ENCODE results near the gene SLC6A20. TPM values are rescaled to one million over a fixed set of nuclear protein-coding genes. Genes with fewer than 3 reads are reported as not detected.

SLC6A20 gene, protein sequence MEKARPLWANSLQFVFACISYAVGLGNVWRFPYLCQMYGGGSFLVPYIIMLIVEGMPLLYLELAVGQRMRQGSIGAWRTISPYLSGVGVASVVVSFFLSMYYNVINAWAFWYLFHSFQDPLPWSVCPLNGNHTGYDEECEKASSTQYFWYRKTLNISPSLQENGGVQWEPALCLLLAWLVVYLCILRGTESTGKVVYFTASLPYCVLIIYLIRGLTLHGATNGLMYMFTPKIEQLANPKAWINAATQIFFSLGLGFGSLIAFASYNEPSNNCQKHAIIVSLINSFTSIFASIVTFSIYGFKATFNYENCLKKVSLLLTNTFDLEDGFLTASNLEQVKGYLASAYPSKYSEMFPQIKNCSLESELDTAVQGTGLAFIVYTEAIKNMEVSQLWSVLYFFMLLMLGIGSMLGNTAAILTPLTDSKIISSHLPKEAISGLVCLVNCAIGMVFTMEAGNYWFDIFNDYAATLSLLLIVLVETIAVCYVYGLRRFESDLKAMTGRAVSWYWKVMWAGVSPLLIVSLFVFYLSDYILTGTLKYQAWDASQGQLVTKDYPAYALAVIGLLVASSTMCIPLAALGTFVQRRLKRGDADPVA
- not detected in 3 replicates for total RNA-seq
- long read RNA-seq = 0 reads

GRCh38 chr3:45795882-45796765, at the start of gene SLC6A20:
Gene SLC6A20, minus strand, starts transcription at chr3:45796536. Its CDS starts 117 bp downstream, at chr3:45796419.
- Mint-ChIP-seq H3K4me3 (ENCODE audit: unreplicated experiment) (peak within 1 kb of the TSS; percentile 60), H3K36me3 (ENCODE audit: low read depth) (no peaks in the 10 kb centered on the region), H3K27ac (ENCODE audit: unreplicated experiment) (no peak within 1 kb of the TSS), H3K4me1 (ENCODE audit: low read depth) (peaks cover 3% of the 10 kb centered on the region), H3K27me3 (ENCODE audit: low read depth) (peaks cover 59% of the 10 kb centered on the region), H3K9me3 (ENCODE audit: low read depth) (no peaks in the 10 kb centered on the region)
- no peak for TF ChIP-seq CTCF (IDR thresholded peaks at IDR 0.05)
- no peak for DNase-seq (ENCODE audit: low spot score)

GRCh38 chr3:45844616-45845015, 48.3 kb upstream of the SLC6A20 start:
- no peak overlapping the region for H3K4me3 Mint-ChIP-seq (ENCODE audit: unreplicated experiment)
- no peak overlapping the region for H3K27ac Mint-ChIP-seq (ENCODE audit: unreplicated experiment)
- H3K27me3 Mint-ChIP-seq (ENCODE audit: low read depth) = peaks cover 33% of the 10 kb centered on the region
- TF ChIP-seq CTCF (IDR thresholded peaks at IDR 0.05) = no peak
- H3K36me3 Mint-ChIP-seq (ENCODE audit: low read depth) = no peaks in the 10 kb centered on the region
- peaks cover 16% of the 10 kb centered on the region for H3K4me1 Mint-ChIP-seq (ENCODE audit: low read depth)
- H3K9me3 Mint-ChIP-seq (ENCODE audit: low read depth) = peaks cover 3% of the 10 kb centered on the region
- DNase-seq (ENCODE audit: low spot score) = no peak

- TF ChIP-seq CTCF (IDR thresholded peaks at IDR 0.05) = no peak
- Mint-ChIP-seq H3K27ac (ENCODE audit: unreplicated experiment) (no peak overlapping the region), H3K4me3 (ENCODE audit: unreplicated experiment) (peak overlapping the region; percentile 91), H3K36me3 (ENCODE audit: low read depth) (no peaks in the 10 kb centered on the region), H3K27me3 (ENCODE audit: low read depth) (peaks cover 22% of the 10 kb centered on the region), H3K4me1 (ENCODE audit: low read depth) (peaks cover 16% of the 10 kb centered on the region), H3K9me3 (ENCODE audit: low read depth) (peaks cover 3% of the 10 kb centered on the region)
- DNase-seq (ENCODE audit: low spot score) = no peak
Measured at GRCh38 chr3:45842851-45843625, 46.7 kb upstream of the SLC6A20 start.

GRCh38 chr3:45841757-45842491, 45.6 kb upstream of the SLC6A20 start, which contains the start of gene LZTFL1:
Gene LZTFL1, minus strand, starts transcription at chr3:45842119. Its CDS starts 128 bp downstream, at chr3:45841991.
- peaks cover 3% of the 10 kb centered on the region for H3K9me3 Mint-ChIP-seq (ENCODE audit: low read depth)
- peaks cover 16% of the 10 kb centered on the region for H3K4me1 Mint-ChIP-seq (ENCODE audit: low read depth)
- no peaks in the 10 kb centered on the region for H3K36me3 Mint-ChIP-seq (ENCODE audit: low read depth)
- peak; percentile 93 for DNase-seq (ENCODE audit: low spot score)
- no peak for TF ChIP-seq CTCF (IDR thresholded peaks at IDR 0.05)
- H3K27ac Mint-ChIP-seq (ENCODE audit: unreplicated experiment) = peak within 1 kb of the TSS; percentile 97
- H3K27me3 Mint-ChIP-seq (ENCODE audit: low read depth) = peaks cover 11% of the 10 kb centered on the region
- peak within 1 kb of the TSS; percentile 91 for H3K4me3 Mint-ChIP-seq (ENCODE audit: unreplicated experiment)

Measured in chondrocyte (in vitro differentiated cells).